HG03097 (cell line): ENCODE measurements around the gene FAH.

ENCODE experiments used
- ATAC-seq: cut with Tn5 transposase; IDR thresholded peaks from one replicate; pipeline ENCODE4 v1.9.1; 2021; ENCODE audit not compliant: unreplicated experiment, low FRiP score

Gene FAH

GRCh38 chr15:80194186-80194585, 41.4 kb downstream of the FAH start:
- no peak for ATAC-seq

GRCh38 chr15:80194914-80195313, 42.1 kb downstream of the FAH start:
- ATAC-seq: no peak

GRCh38 chr15:80199366-80199765, 46.6 kb downstream of the FAH start:
- ATAC-seq: no peak

- no peak for ATAC-seq
These were observed 47.1 kb downstream of the FAH start for GRCh38 chr15:80199869-80200268.

GRCh38 chr15:80201256-80202015, 48.6 kb downstream of the FAH start:
- no peak for ATAC-seq

- ATAC-seq: no peak
These were observed 49.2 kb downstream of the FAH start for GRCh38 chr15:80202016-80202315.

GRCh38 chr15:80202641-80203360, 50.0 kb downstream of the FAH start:
- ATAC-seq: no peak

GRCh38 chr15:80203361-80203885, 50.6 kb downstream of the FAH start:
- ATAC-seq: no peak

GRCh38 chr15:80204231-80204630, 51.4 kb downstream of the FAH start:
- ATAC-seq: no peak

GRCh38 chr15:80207887-80208286, 55.1 kb downstream of the FAH start:
- no peak for ATAC-seq

- ATAC-seq: no peak
These were observed 56.2 kb downstream of the FAH start for GRCh38 chr15:80208758-80209734.

GRCh38 chr15:80210611-80211573, 58.1 kb downstream of the FAH start:
- ATAC-seq: no peak

GRCh38 chr15:80211976-80212375, 59.2 kb downstream of the FAH start:
- ATAC-seq: no peak

- no peak for ATAC-seq
These were observed 62.1 kb downstream of the FAH start for GRCh38 chr15:80214910-80215309.

- no peak for ATAC-seq
These were observed 63.3 kb downstream of the FAH start for GRCh38 chr15:80216141-80216540.

- ATAC-seq: no peak
These were observed 64.1 kb downstream of the FAH start for GRCh38 chr15:80216911-80217310.

GRCh38 chr15:80217327-80217900, 64.6 kb downstream of the FAH start:
- ATAC-seq: no peak

GRCh38 chr15:80219955-80220354, 67.2 kb downstream of the FAH start:
- no peak for ATAC-seq

- ATAC-seq: no peak
These were observed 76.3 kb downstream of the FAH start for GRCh38 chr15:80228959-80229610.
